Mesenchymal stem cell (in vitro differentiated cells and primary cell): Measurements from ENCODE around the gene SMARCA4.

Experiments
- DNase-seq: peaks from one replicate; pipeline ENCODE4 v3.0.0-alpha.2; 2013
- H2AFZ ChIP-seq: one replicate; pipeline ENCODE4 v1.6.1; 2013; ENCODE audit warnings: low read depth, mild to moderate bottlenecking, control low read depth, inconsistent platforms, low read length, moderate library complexity
- H2AK5ac ChIP-seq: 2 replicates; pipeline ENCODE4 v1.6.1; 2013; ENCODE audit warnings: low read length, moderate library complexity, mild to moderate bottlenecking, inconsistent platforms; ENCODE audit not compliant: severe bottlenecking
- H2BK120ac ChIP-seq: one replicate; pipeline ENCODE4 v1.6.1; 2013; ENCODE audit warnings: low read depth, mild to moderate bottlenecking, inconsistent platforms, low read length, moderate library complexity
- H2BK12ac ChIP-seq, 2 experiments: one replicate each; pipeline ENCODE4 v1.6.1; 2013; ENCODE audit warnings: inconsistent platforms in 2 of 2, low read length in 2 of 2, mild to moderate bottlenecking in 2 of 2, moderate library complexity in 2 of 2, control low read depth in 1 of 2
- H2BK15ac ChIP-seq: one replicate; pipeline ENCODE4 v1.6.1; 2013; ENCODE audit warnings: mild to moderate bottlenecking, low read depth, inconsistent platforms; ENCODE audit not compliant: poor library complexity, severe bottlenecking
- H2BK5ac ChIP-seq: 2 replicates; pipeline ENCODE4 v1.6.1; 2013; ENCODE audit warnings: low read depth, mild to moderate bottlenecking, low read length, control low read depth, inconsistent platforms; ENCODE audit not compliant: poor library complexity, severe bottlenecking
- H3K14ac ChIP-seq, 2 experiments: one replicate each; pipeline ENCODE4 v1.6.1; 2013; ENCODE audit warnings: inconsistent platforms in 2 of 2, low read length in 2 of 2, control low read depth in 1 of 2, mild to moderate bottlenecking in 1 of 2, moderate library complexity in 1 of 2
- H3K18ac ChIP-seq, 2 experiments: one replicate each; pipeline ENCODE4 v1.6.1; 2013; ENCODE audit warnings: inconsistent platforms in 2 of 2, low read length in 2 of 2, control low read depth in 1 of 2, low read depth in 1 of 2, mild to moderate bottlenecking in 1 of 2
- H3K23ac ChIP-seq, 2 experiments: one replicate each; pipeline ENCODE4 v1.6.1; 2013; ENCODE audit warnings: inconsistent platforms in 2 of 2, low read length in 2 of 2, mild to moderate bottlenecking in 2 of 2, moderate library complexity in 2 of 2, control low read depth in 1 of 2
- H3K27ac ChIP-seq: 2 replicates; pipeline ENCODE4 v1.5.1; 2013; ENCODE audit warnings: mild to moderate bottlenecking, moderate library complexity, low read length, control low read depth, inconsistent platforms; ENCODE audit not compliant: poor library complexity, severe bottlenecking
- H3K27me3 ChIP-seq, 2 experiments: 2 replicates each; pipeline versions ENCODE4 v1.6.1 to v1.7.0; 2013; ENCODE audit warnings: low read length in 2 of 2, mild to moderate bottlenecking in 2 of 2, moderate library complexity in 2 of 2, control low read depth in 1 of 2, inconsistent platforms in 1 of 2; ENCODE audit not compliant: control insufficient read depth in 1 of 2, insufficient read depth in 1 of 2
- H3K36me3 ChIP-seq, 2 experiments: 2 replicates each; pipeline versions ENCODE4 v1.6.1 to v1.7.0; 2013; ENCODE audit warnings: low read length in 2 of 2, control low read depth in 1 of 2, inconsistent platforms in 1 of 2, low read depth in 1 of 2, mild to moderate bottlenecking in 1 of 2; ENCODE audit not compliant: insufficient read depth in 2 of 2, control insufficient read depth in 1 of 2
- H3K4ac ChIP-seq, 2 experiments: one replicate each; pipeline ENCODE4 v1.6.1; 2013; ENCODE audit warnings: inconsistent platforms in 2 of 2, low read length in 2 of 2, mild to moderate bottlenecking in 2 of 2, moderate library complexity in 2 of 2, control low read depth in 1 of 2, low read depth in 1 of 2
- H3K4me1 ChIP-seq: 2 replicates; pipeline ENCODE4 v1.6.1; 2013; ENCODE audit warnings: low read depth, low read length, control low read depth; ENCODE audit not compliant: control insufficient read depth, insufficient read depth
- H3K4me2 ChIP-seq: 2 replicates; pipeline ENCODE4 v1.6.1; 2013; ENCODE audit warnings: low read length, mild to moderate bottlenecking, inconsistent platforms; ENCODE audit not compliant: poor library complexity, severe bottlenecking
- H3K4me3 ChIP-seq, 2 experiments: 2 replicates each; pipeline versions ENCODE4 v1.5.1 to v1.7.0; 2013; ENCODE audit warnings: low read length in 2 of 2, mild to moderate bottlenecking in 2 of 2, control low read depth in 1 of 2, low read depth in 1 of 2; ENCODE audit not compliant: insufficient read depth in 1 of 2
- H3K79me1 ChIP-seq: replicated peaks from 2 replicates; pipeline ENCODE4 v1.6.1; 2013; ENCODE audit warnings: mild to moderate bottlenecking, control low read depth, low read length, inconsistent platforms; ENCODE audit not compliant: poor library complexity, severe bottlenecking
- H3K9ac ChIP-seq: 2 replicates; pipeline ENCODE4 v1.7.0; 2013; ENCODE audit warnings: mild to moderate bottlenecking, low read length, moderate library complexity
- H3K9me3 ChIP-seq: 2 replicates; pipeline ENCODE4 v1.7.0; 2013; ENCODE audit warnings: mild to moderate bottlenecking, low read length; ENCODE audit not compliant: control insufficient read depth
- H4K8ac ChIP-seq: one replicate; pipeline ENCODE4 v1.6.1; 2013; ENCODE audit warnings: inconsistent platforms, mild to moderate bottlenecking, low read length, moderate library complexity
- H4K91ac ChIP-seq: one replicate; pipeline ENCODE4 v1.6.1; 2013; ENCODE audit warnings: mild to moderate bottlenecking, low read length, inconsistent platforms
- WGBS: methylation state at CpG from one replicate; pipeline ENCODE4 v1.1.7; 2013; ENCODE audit warnings: mixed read lengths; 5-methylcytosine and 5-hydroxymethylcytosine counted together

The SMARCA4 gene

DNA sequence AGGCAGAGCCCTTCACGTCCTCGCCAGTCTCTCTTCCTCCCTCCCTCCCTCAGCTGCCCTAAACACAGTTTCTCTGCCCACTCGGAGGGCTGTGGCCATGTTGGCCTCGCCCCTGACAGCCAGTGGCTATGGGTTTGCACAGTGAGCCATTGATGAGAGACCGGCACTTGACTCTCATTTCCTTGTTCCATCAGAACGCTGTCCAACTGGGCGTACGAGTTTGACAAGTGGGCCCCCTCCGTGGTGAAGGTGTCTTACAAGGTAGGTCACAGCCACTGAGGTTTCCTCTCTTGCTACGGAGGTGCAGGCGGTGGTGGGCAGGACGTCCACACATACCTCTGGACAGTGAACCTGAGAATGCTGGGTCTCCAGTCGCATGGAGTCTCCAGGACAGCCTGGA, 57.9 kb downstream of the SMARCA4 start:
- H3K4me1 ChIP-seq, result peaks cover 11% of the 10 kb centered on the region
- no peak overlapping the region for H2AFZ ChIP-seq

GRCh38 chr19:11019262-11019661, 58.4 kb downstream of the SMARCA4 start:
- no peak overlapping the region for H2AK5ac ChIP-seq
- H3K23ac ChIP-seq, result no peak overlapping the region
- H4K8ac ChIP-seq, result no peak overlapping the region
- peaks cover 13% of the 10 kb centered on the region for H3K4me1 ChIP-seq
- no peak overlapping the region for H2BK15ac ChIP-seq
- H3K27ac ChIP-seq, result no peak overlapping the region
- no peak overlapping the region for H4K91ac ChIP-seq
- no peaks in the 10 kb centered on the region for H3K9me3 ChIP-seq
- WGBS, result 98% methylated on average over 21 of the region's 21 CpGs
- H3K14ac ChIP-seq, result no peak overlapping the region
- peaks cover 87 to 95% of the 10 kb centered on the region in 2 experiments for H3K36me3 ChIP-seq
- H3K18ac ChIP-seq, result no peak overlapping the region
- H2BK120ac ChIP-seq, result no peak overlapping the region
- DNase-seq, result no peak
- H3K4ac ChIP-seq, result no peak overlapping the region
- H2BK5ac ChIP-seq, result no peak overlapping the region
- H2BK12ac ChIP-seq, result no peak overlapping the region
- H3K79me1 ChIP-seq, result peaks cover 68% of the 10 kb centered on the region
- H2AFZ ChIP-seq, result no peak overlapping the region
- H3K27me3 ChIP-seq, result no peaks in the 10 kb centered on the region
- H3K9ac ChIP-seq, result no peak overlapping the region
- H3K4me2 ChIP-seq, result no peak overlapping the region
- H3K4me3 ChIP-seq, result no peak overlapping the region

More for the DNA sequence above, 57.9 kb downstream of the SMARCA4 start:
- no peak overlapping the region for H3K23ac ChIP-seq
- no peak overlapping the region for H3K18ac ChIP-seq
- H4K8ac ChIP-seq, result no peak overlapping the region
- WGBS, result 95% methylated on average over 13 of the region's 13 CpGs
- no peak overlapping the region for H2BK12ac ChIP-seq
- no peak overlapping the region for H2BK5ac ChIP-seq
- peak overlapping the region; percentile 21 for H3K9ac ChIP-seq
- no peaks in the 10 kb centered on the region for H3K27me3 ChIP-seq
- no peak overlapping the region for H3K14ac ChIP-seq
- no peak overlapping the region for H3K4me3 ChIP-seq
- H3K4ac ChIP-seq, result no peak overlapping the region
- H3K36me3 ChIP-seq, result peaks cover 88 to 95% of the 10 kb centered on the region in 2 experiments
- no peak overlapping the region for H2BK120ac ChIP-seq
- H2BK15ac ChIP-seq, result no peak overlapping the region
- H3K79me1 ChIP-seq, result peaks cover 68% of the 10 kb centered on the region
- no peak overlapping the region for H3K27ac ChIP-seq
- no peak for DNase-seq
- no peak overlapping the region for H2AK5ac ChIP-seq
- H4K91ac ChIP-seq, result no peak overlapping the region
- H3K9me3 ChIP-seq, result no peaks in the 10 kb centered on the region
- no peak overlapping the region for H3K4me2 ChIP-seq

DNA sequence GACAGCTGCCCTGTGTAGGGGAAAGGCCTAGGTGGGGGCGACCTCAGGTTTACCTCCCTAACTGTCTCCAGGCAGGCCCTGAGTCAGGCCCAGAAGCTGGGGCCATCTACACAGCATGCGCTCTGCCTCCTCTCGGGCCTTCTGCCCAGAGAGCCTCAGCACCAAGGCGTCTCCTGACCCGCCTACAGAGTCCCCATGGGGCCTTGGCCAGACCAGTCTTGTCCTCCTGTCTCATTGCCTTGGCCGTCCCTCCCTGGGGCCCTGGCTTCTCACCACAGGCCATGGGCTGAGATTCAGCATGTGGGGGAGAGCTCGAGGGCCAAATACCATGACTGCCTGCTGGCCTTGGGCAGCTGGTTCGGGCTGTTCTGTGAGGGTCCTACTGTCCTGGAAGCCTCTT, 59.0 kb downstream of the SMARCA4 start:
- no peak overlapping the region for H4K91ac ChIP-seq
- no peak overlapping the region for H2BK12ac ChIP-seq
- H2BK120ac ChIP-seq, result no peak overlapping the region
- H3K36me3 ChIP-seq, result peaks cover 89 to 95% of the 10 kb centered on the region in 2 experiments
- H3K4me2 ChIP-seq, result no peak overlapping the region
- no peaks in the 10 kb centered on the region for H3K9me3 ChIP-seq
- no peak for DNase-seq
- H4K8ac ChIP-seq, result no peak overlapping the region
- H3K14ac ChIP-seq, result no peak overlapping the region
- H3K4me1 ChIP-seq, result peaks cover 13% of the 10 kb centered on the region
- H2BK15ac ChIP-seq, result no peak overlapping the region
- H3K79me1 ChIP-seq, result peaks cover 68% of the 10 kb centered on the region
- no peak overlapping the region for H2AK5ac ChIP-seq
- WGBS, result 98% methylated on average over 8 of the region's 8 CpGs
- no peak overlapping the region for H3K4me3 ChIP-seq
- no peak overlapping the region for H3K18ac ChIP-seq
- H3K27me3 ChIP-seq, result no peaks in the 10 kb centered on the region
- no peak overlapping the region for H3K4ac ChIP-seq
- no peak overlapping the region for H3K23ac ChIP-seq
- H3K27ac ChIP-seq, result no peak overlapping the region
- no peak overlapping the region for H3K9ac ChIP-seq
- H2BK5ac ChIP-seq, result no peak overlapping the region
- H2AFZ ChIP-seq, result no peak overlapping the region

DNA sequence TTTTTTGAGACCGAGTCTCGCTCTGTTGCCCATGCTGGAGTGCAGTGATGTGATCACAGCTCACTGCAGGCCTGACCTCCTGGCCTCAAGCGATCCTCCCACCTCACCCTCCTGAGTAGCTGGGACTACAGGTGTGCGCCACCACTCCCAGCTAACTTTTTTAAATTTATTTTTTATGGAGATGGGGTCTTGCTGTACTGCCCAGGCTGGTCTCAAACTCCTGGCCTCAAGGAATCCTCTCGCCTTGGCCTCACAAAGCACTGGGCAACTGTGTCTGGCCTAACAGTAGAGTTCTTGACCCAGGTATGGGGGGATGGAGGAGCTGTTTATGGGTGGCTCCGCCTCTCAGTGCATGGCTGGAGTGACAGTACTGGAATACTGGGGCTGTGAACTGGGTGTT, 59.6 kb downstream of the SMARCA4 start:
- Histone ChIP-seq H2BK5ac (no peak overlapping the region), H3K27ac (no peak overlapping the region), H3K23ac (no peak overlapping the region), H4K8ac (no peak overlapping the region), H4K91ac (no peak overlapping the region), H2BK120ac (no peak overlapping the region), H3K14ac (no peak overlapping the region), H3K9me3 (no peaks in the 10 kb centered on the region), H3K79me1 (peaks cover 71% of the 10 kb centered on the region), H2BK12ac (no peak overlapping the region), H3K9ac (no peak overlapping the region), H3K4me2 (no peak overlapping the region), H3K36me3 (peaks cover 89 to 95% of the 10 kb centered on the region in 2 experiments), H3K4ac (no peak overlapping the region), H3K4me1 (peaks cover 13% of the 10 kb centered on the region), H2BK15ac (no peak overlapping the region), H3K27me3 (no peaks in the 10 kb centered on the region), H2AFZ (no peak overlapping the region), H2AK5ac (no peak overlapping the region), H3K4me3 (no peak overlapping the region), H3K18ac (no peak overlapping the region)
- no peak for DNase-seq
- WGBS, result 94% methylated on average over 5 of the region's 6 CpGs
